Chondrocyte (in vitro differentiated cells): ENCODE results near the gene SLC22A12. TPM values are rescaled to one million over a fixed set of nuclear protein-coding genes. Genes with fewer than 3 reads are reported as not detected.

Source experiments
- DNase-seq: peaks from one replicate; pipeline ENCODE4 v3.0.0; 2021; ENCODE audit warnings: mixed read lengths, low spot score
- H3K27ac Mint-ChIP-seq: one replicate; pipeline ENCODE4 v1.8.0; 2021; ENCODE audit warnings: mild to moderate bottlenecking, moderate library complexity, mixed read lengths; ENCODE audit not compliant: unreplicated experiment
- H3K27me3 Mint-ChIP-seq: 2 replicates; pipeline ENCODE4 v1.8.0; 2021; ENCODE audit warnings: low read depth, mixed read lengths
- H3K36me3 Mint-ChIP-seq: 2 replicates; pipeline ENCODE4 v1.8.0; 2021; ENCODE audit warnings: low read depth, mixed read lengths
- H3K4me1 Mint-ChIP-seq: 2 replicates; pipeline ENCODE4 v1.8.0; 2021; ENCODE audit warnings: low read depth, mild to moderate bottlenecking, mixed read lengths
- H3K4me3 Mint-ChIP-seq: one replicate; pipeline ENCODE4 v1.8.0; 2021; ENCODE audit warnings: mild to moderate bottlenecking, moderate library complexity, mixed read lengths; ENCODE audit not compliant: unreplicated experiment
- H3K9me3 Mint-ChIP-seq: 2 replicates; pipeline ENCODE4 v1.8.0; 2021; ENCODE audit warnings: low read depth, mixed read lengths
- total RNA-seq: library from RNA; stranded (reverse); gene quantifications from 3 replicates; pipeline ENCODE4 v1.2.1, GENCODE V29; 2021
- TF ChIP-seq, protein P1 (sequence below): fragments of 200-600 bp; sonication (generic); IDR thresholded peaks from 2 replicates; pipeline ENCODE4 v1.5.0; 2021; ENCODE audit warnings: antibody characterized with exemption, mild to moderate bottlenecking, moderate library complexity

SLC22A12 gene
- total RNA-seq, 1 donor from 2014 or later: not detected

GRCh38 chr11:64591257-64592233 lies 525 bp downstream of the SLC22A12 start:
- peak; percentile 74 for DNase-seq
- H3K27me3 Mint-ChIP-seq: peaks cover 22% of the 10 kb centered on the region
- TF ChIP-seq, protein P1, sequence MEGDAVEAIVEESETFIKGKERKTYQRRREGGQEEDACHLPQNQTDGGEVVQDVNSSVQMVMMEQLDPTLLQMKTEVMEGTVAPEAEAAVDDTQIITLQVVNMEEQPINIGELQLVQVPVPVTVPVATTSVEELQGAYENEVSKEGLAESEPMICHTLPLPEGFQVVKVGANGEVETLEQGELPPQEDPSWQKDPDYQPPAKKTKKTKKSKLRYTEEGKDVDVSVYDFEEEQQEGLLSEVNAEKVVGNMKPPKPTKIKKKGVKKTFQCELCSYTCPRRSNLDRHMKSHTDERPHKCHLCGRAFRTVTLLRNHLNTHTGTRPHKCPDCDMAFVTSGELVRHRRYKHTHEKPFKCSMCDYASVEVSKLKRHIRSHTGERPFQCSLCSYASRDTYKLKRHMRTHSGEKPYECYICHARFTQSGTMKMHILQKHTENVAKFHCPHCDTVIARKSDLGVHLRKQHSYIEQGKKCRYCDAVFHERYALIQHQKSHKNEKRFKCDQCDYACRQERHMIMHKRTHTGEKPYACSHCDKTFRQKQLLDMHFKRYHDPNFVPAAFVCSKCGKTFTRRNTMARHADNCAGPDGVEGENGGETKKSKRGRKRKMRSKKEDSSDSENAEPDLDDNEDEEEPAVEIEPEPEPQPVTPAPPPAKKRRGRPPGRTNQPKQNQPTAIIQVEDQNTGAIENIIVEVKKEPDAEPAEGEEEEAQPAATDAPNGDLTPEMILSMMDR: no peak
- peaks cover 16% of the 10 kb centered on the region for H3K9me3 Mint-ChIP-seq
- H3K27ac Mint-ChIP-seq: no peak overlapping the region
- no peak overlapping the region for H3K4me3 Mint-ChIP-seq
- H3K36me3 Mint-ChIP-seq: peaks cover 7% of the 10 kb centered on the region
- peaks cover 2% of the 10 kb centered on the region for H3K4me1 Mint-ChIP-seq

DNA sequence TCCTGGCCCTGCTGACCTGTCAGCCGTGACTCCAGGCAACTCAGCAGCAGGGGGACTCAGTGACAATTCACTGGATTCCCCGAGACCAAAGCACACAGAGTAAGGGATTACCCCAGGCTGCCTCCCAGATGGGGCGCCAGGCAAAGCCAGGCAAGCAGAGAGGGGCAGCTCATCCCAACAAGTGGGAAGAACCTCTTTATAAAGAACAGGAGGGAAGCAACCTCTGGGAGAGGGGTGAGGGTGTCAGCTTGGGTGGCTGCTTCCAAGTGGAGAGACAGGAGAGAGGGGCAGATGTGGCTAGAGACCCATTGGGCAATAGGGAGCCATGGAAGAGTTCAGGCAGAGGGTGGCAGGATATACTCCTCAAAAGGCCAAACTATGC lies 1.2 kb downstream of the SLC22A12 start:
- H3K4me3 Mint-ChIP-seq: no peak overlapping the region
- DNase-seq: no peak
- H3K4me1 Mint-ChIP-seq: no peaks in the 10 kb centered on the region
- peaks cover 7% of the 10 kb centered on the region for H3K36me3 Mint-ChIP-seq
- no peak overlapping the region for H3K27ac Mint-ChIP-seq
- H3K27me3 Mint-ChIP-seq: peaks cover 17% of the 10 kb centered on the region
- H3K9me3 Mint-ChIP-seq: peaks cover 16% of the 10 kb centered on the region
- TF ChIP-seq, protein P1: no peak

DNA sequence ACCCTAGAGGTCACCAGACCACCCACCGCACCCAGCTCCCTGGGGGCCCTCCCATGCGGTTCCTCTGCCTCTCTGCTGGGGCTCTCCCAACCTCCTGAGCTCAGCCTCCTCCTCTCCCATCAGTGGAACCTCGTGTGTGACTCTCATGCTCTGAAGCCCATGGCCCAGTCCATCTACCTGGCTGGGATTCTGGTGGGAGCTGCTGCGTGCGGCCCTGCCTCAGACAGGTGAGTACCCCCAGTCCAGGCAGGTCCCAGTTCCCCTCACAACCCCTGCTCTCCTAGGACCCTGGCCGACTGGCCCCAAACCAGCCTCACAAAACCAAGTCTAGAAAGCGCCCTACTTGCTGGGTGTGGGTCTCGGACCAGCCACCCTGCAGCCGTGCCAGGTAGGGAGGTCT lies 1.6 kb downstream of the SLC22A12 start:
- Mint-ChIP-seq H3K9me3 (peaks cover 16% of the 10 kb centered on the region), H3K27me3 (peaks cover 16% of the 10 kb centered on the region), H3K4me1 (no peaks in the 10 kb centered on the region), H3K4me3 (no peak overlapping the region), H3K36me3 (peaks cover 7% of the 10 kb centered on the region), H3K27ac (no peak overlapping the region)
- peak; percentile 62 for DNase-seq
- TF ChIP-seq, protein P1: no peak

DNA sequence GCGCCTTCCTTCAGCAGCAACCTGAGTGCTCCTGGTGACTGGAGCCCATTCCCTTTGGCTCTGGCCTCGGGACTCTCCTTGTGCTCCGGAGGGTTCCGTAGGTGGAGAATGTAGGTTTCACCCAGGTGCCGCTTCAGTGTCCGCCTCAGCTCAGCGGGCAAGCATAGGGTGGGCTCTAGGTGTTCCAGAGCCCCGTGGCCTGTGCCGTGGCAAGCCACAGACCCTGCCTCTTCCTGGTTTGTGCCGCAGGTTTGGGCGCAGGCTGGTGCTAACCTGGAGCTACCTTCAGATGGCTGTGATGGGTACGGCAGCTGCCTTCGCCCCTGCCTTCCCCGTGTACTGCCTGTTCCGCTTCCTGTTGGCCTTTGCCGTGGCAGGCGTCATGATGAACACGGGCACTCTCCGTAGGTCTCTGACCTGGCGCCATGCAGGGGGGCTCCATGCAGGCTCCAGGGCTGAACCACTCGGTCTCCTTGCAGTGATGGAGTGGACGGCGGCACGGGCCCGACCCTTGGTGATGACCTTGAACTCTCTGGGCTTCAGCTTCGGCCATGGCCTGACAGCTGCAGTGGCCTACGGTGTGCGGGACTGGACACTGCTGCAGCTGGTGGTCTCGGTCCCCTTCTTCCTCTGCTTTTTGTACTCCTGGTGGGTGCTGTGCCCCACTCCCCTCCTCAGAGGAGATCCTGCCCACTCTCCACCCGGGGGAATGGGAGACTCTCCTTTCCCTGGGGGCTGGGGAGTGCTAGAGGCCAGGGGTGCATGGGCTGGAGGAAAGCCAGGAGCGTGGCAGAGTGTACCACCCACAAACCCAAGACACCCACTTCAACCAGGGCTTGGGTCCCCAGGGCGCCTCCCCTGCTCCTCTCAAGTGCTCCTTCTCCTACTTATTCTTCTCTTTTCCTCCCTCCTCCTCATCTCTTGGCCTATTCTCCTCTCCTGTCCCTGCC lies 2.4 kb downstream of the SLC22A12 start:
- Mint-ChIP-seq H3K4me3 (no peak overlapping the region), H3K27me3 (peaks cover 8% of the 10 kb centered on the region), H3K9me3 (peaks cover 9% of the 10 kb centered on the region), H3K4me1 (no peaks in the 10 kb centered on the region), H3K36me3 (peaks cover 2% of the 10 kb centered on the region), H3K27ac (no peak overlapping the region)
- DNase-seq: peak; percentile 92
- TF ChIP-seq, protein P1: no peak
